Karpas-422 (cell line): ENCODE measurements around the gene GNAS. TPM values are rescaled to one million over a fixed set of nuclear protein-coding genes. Genes with fewer than 3 reads are reported as not detected.

Experiments used
- DNase-seq: peaks from one replicate; pipeline ENCODE4 v3.0.0-alpha.2; 2015
- H2AFZ ChIP-seq: fragments of 200-600 bp; sonication (generic); 2 replicates; pipeline ENCODE4 v1.6.1; 2014; ENCODE audit warnings: antibody characterized with exemption, low read length, mixed read lengths
- H3K27ac ChIP-seq: fragments of 200-600 bp; sonication (generic); 2 replicates; pipeline ENCODE4 v1.5.1; 2014; ENCODE audit warnings: mild to moderate bottlenecking, low read length, moderate library complexity
- H3K27me3 ChIP-seq: fragments of 200-600 bp; sonication (generic); 2 replicates; pipeline ENCODE4 v1.6.1; 2014; ENCODE audit warnings: low read length, mixed read lengths
- H3K36me3 ChIP-seq: fragments of 200-600 bp; sonication (generic); 2 replicates; pipeline ENCODE4 v1.6.1; 2014; ENCODE audit warnings: low read length, mixed read lengths; ENCODE audit not compliant: insufficient read depth
- H3K4me1 ChIP-seq: fragments of 200-600 bp; sonication (generic); 2 replicates; pipeline ENCODE4 v1.6.1; 2014; ENCODE audit warnings: mild to moderate bottlenecking, low read length, mixed read lengths
- H3K4me2 ChIP-seq: fragments of 200-600 bp; sonication (generic); 2 replicates; pipeline ENCODE4 v1.6.1; 2014; ENCODE audit warnings: low read length, low read depth, mild to moderate bottlenecking; ENCODE audit not compliant: poor library complexity, severe bottlenecking
- H3K4me3 ChIP-seq: fragments of 200-600 bp; sonication (generic); 2 replicates; pipeline ENCODE4 v1.5.1; 2014; ENCODE audit warnings: mild to moderate bottlenecking, antibody characterized with exemption, low read length, mixed read lengths
- H3K79me2 ChIP-seq: fragments of 200-600 bp; sonication (generic); 2 replicates; pipeline ENCODE4 v1.6.1; 2014; ENCODE audit warnings: mild to moderate bottlenecking, low read length, mixed read lengths
- H3K9ac ChIP-seq: fragments of 200-600 bp; sonication (generic); 2 replicates; pipeline ENCODE4 v1.6.0; 2014; ENCODE audit warnings: low read length
- H3K9me2 ChIP-seq: fragments of 200-600 bp; sonication (generic), shearing (Covaris generic); replicated peaks from 2 replicates; pipeline ENCODE4 v1.6.0; 2014; ENCODE audit warnings: mild to moderate bottlenecking, low read length, moderate library complexity; ENCODE audit not compliant: insufficient read depth
- H3K9me3 ChIP-seq: fragments of 300-700, 200-600 bp; sonication (generic); 2 replicates; pipeline ENCODE4 v1.6.1; 2014; ENCODE audit warnings: low read length, mixed read lengths
- H4K20me1 ChIP-seq: fragments of 200-600 bp; sonication (generic); 2 replicates; pipeline ENCODE4 v1.6.1; 2014; ENCODE audit warnings: mild to moderate bottlenecking, antibody characterized with exemption, low read length, low read depth; ENCODE audit not compliant: insufficient read depth
- total RNA-seq: library from RNA; depleted of rRNA; stranded (reverse); fragments of >200 nt; shearing (Covaris generic); gene quantifications from 2 replicates; pipeline ENCODE4 v1.2.3, GENCODE V29; 2014; ENCODE audit warnings: low replicate concordance

Gene GNAS
- total RNA-seq, 1 experiment from 2014 or later = 624 TPM

- Histone ChIP-seq H3K4me1 (peaks cover 3% of the 10 kb centered on the region), H3K9me3 (no peaks in the 10 kb centered on the region), H3K27me3 (no peaks in the 10 kb centered on the region), H2AFZ (no peak overlapping the region), H3K4me3 (no peak overlapping the region), H3K9me2 (no peaks in the 10 kb centered on the region), H3K79me2 (no peaks in the 10 kb centered on the region), H3K36me3 (no peaks in the 10 kb centered on the region), H3K9ac (no peak overlapping the region), H3K4me2 (no peak overlapping the region), H4K20me1 (no peaks in the 10 kb centered on the region), H3K27ac (no peak overlapping the region)
- no peak for DNase-seq
Measured at GRCh38 chr20:58867211-58867610, 14.7 kb downstream of the GNAS start.

GRCh38 chr20:58868795-58869194, 16.3 kb downstream of the GNAS start:
- Histone ChIP-seq H3K9me3 (no peaks in the 10 kb centered on the region), H3K36me3 (no peaks in the 10 kb centered on the region), H3K9me2 (no peaks in the 10 kb centered on the region), H3K79me2 (no peaks in the 10 kb centered on the region), H2AFZ (no peak overlapping the region), H3K27me3 (no peaks in the 10 kb centered on the region), H3K4me3 (no peak overlapping the region), H3K27ac (no peak overlapping the region), H4K20me1 (no peaks in the 10 kb centered on the region), H3K4me2 (no peak overlapping the region), H3K9ac (no peak overlapping the region), H3K4me1 (peaks cover 7% of the 10 kb centered on the region)
- DNase-seq = no peak

GRCh38 chr20:58869662-58870227, 17.2 kb downstream of the GNAS start:
- H3K9me2 ChIP-seq = no peaks in the 10 kb centered on the region
- H3K79me2 ChIP-seq = no peaks in the 10 kb centered on the region
- no peaks in the 10 kb centered on the region for H3K27me3 ChIP-seq
- peaks cover 7% of the 10 kb centered on the region for H3K4me1 ChIP-seq
- H3K27ac ChIP-seq = no peak overlapping the region
- no peak overlapping the region for H2AFZ ChIP-seq
- no peaks in the 10 kb centered on the region for H3K9me3 ChIP-seq
- no peak for DNase-seq
- H4K20me1 ChIP-seq = no peaks in the 10 kb centered on the region
- no peak overlapping the region for H3K4me3 ChIP-seq
- no peak overlapping the region for H3K4me2 ChIP-seq
- no peaks in the 10 kb centered on the region for H3K36me3 ChIP-seq
- H3K9ac ChIP-seq = no peak overlapping the region

GRCh38 chr20:58870293-58871014, 17.9 kb downstream of the GNAS start:
- H3K4me3 ChIP-seq = no peak overlapping the region
- no peak overlapping the region for H2AFZ ChIP-seq
- no peaks in the 10 kb centered on the region for H3K27me3 ChIP-seq

GRCh38 chr20:58871533-58872102, 19.1 kb downstream of the GNAS start:
- H3K4me2 ChIP-seq = no peak overlapping the region
- no peaks in the 10 kb centered on the region for H3K79me2 ChIP-seq
- no peaks in the 10 kb centered on the region for H3K9me3 ChIP-seq
- no peak overlapping the region for H3K4me3 ChIP-seq
- H3K9ac ChIP-seq = no peak overlapping the region
- peaks cover 7% of the 10 kb centered on the region for H3K4me1 ChIP-seq
- no peak overlapping the region for H3K27ac ChIP-seq
- no peaks in the 10 kb centered on the region for H3K9me2 ChIP-seq
- no peaks in the 10 kb centered on the region for H3K27me3 ChIP-seq
- no peak for DNase-seq
- H4K20me1 ChIP-seq = no peaks in the 10 kb centered on the region
- no peaks in the 10 kb centered on the region for H3K36me3 ChIP-seq
- H2AFZ ChIP-seq = no peak overlapping the region

More at GRCh38 chr20:58870293-58871014, 17.9 kb downstream of the GNAS start:
- DNase-seq = peak; percentile 67
- no peak overlapping the region for H3K4me2 ChIP-seq
- H3K4me1 ChIP-seq = peaks cover 7% of the 10 kb centered on the region
- H3K9me3 ChIP-seq = no peaks in the 10 kb centered on the region
- no peaks in the 10 kb centered on the region for H3K36me3 ChIP-seq
- no peak overlapping the region for H3K27ac ChIP-seq
- no peaks in the 10 kb centered on the region for H3K79me2 ChIP-seq
- H3K9ac ChIP-seq = no peak overlapping the region
- no peaks in the 10 kb centered on the region for H4K20me1 ChIP-seq
- H3K9me2 ChIP-seq = no peaks in the 10 kb centered on the region

- Histone ChIP-seq H3K79me2 (no peaks in the 10 kb centered on the region), H3K9me3 (no peaks in the 10 kb centered on the region), H3K27ac (no peak overlapping the region), H3K27me3 (no peaks in the 10 kb centered on the region), H3K9me2 (no peaks in the 10 kb centered on the region), H3K4me1 (peaks cover 4% of the 10 kb centered on the region), H3K4me3 (no peak overlapping the region), H3K36me3 (no peaks in the 10 kb centered on the region), H3K9ac (no peak overlapping the region), H3K4me2 (no peak overlapping the region), H2AFZ (peak overlapping the region; percentile 74), H4K20me1 (no peaks in the 10 kb centered on the region)
- DNase-seq = no peak
Measured at GRCh38 chr20:58874469-58874868, 22.0 kb downstream of the GNAS start.

- Histone ChIP-seq H2AFZ (no peak overlapping the region; the same call in 1 of the 2 replicates), H3K4me1 (peaks cover 4% of the 10 kb centered on the region), H3K4me3 (no peak overlapping the region), H3K27ac (no peak overlapping the region), H3K9me3 (no peaks in the 10 kb centered on the region), H3K36me3 (no peaks in the 10 kb centered on the region), H3K9ac (no peak overlapping the region), H4K20me1 (no peaks in the 10 kb centered on the region), H3K27me3 (no peaks in the 10 kb centered on the region), H3K4me2 (no peak overlapping the region), H3K79me2 (no peaks in the 10 kb centered on the region), H3K9me2 (no peaks in the 10 kb centered on the region)
- no peak for DNase-seq
Measured at GRCh38 chr20:58875111-58875510, 22.6 kb downstream of the GNAS start.

GRCh38 chr20:58875541-58876134, 23.1 kb downstream of the GNAS start:
- Histone ChIP-seq H3K4me1 (peaks cover 4% of the 10 kb centered on the region), H4K20me1 (no peaks in the 10 kb centered on the region), H3K9me3 (no peaks in the 10 kb centered on the region), H3K36me3 (no peaks in the 10 kb centered on the region), H3K27me3 (no peaks in the 10 kb centered on the region), H3K79me2 (no peaks in the 10 kb centered on the region), H3K4me2 (no peak overlapping the region), H3K27ac (no peak overlapping the region), H3K9ac (no peak overlapping the region), H3K4me3 (no peak overlapping the region), H3K9me2 (no peaks in the 10 kb centered on the region), H2AFZ (no peak overlapping the region)
- DNase-seq = no peak
